PFSK-1 (cell line): ENCODE data around the gene BTBD9.

Experiments
- FOXP2 ChIP-seq: optimal IDR thresholded peaks from 2 replicates; pipeline ENCODE3; 2011; ENCODE audit warnings: borderline replicate concordance, control low read depth, inconsistent platforms; ENCODE audit not compliant: insufficient read depth; ENCODE audit errors: extremely low read length, extremely low read depth
- POLR2AphosphoS5 ChIP-seq: IDR thresholded peaks from 2 replicates; pipeline ENCODE4 v1.6.1; 2012; ENCODE audit warnings: low read depth, mild to moderate bottlenecking, control low read depth, low read length, moderate library complexity
- REST ChIP-seq, 2 experiments: IDR thresholded peaks; 2 replicates each; pipeline versions ENCODE4 v1.6.1 to v1.8.0; 2011 to 2012; ENCODE audit warnings: low read depth in 2 of 2, low read length in 2 of 2, control low read depth in 1 of 2, inconsistent platforms in 1 of 2, mild to moderate bottlenecking in 1 of 2, moderate library complexity in 1 of 2; ENCODE audit not compliant: insufficient read depth in 1 of 2
- SIN3A ChIP-seq: IDR thresholded peaks from 2 replicates; pipeline ENCODE4 v1.6.1; 2012; ENCODE audit warnings: mild to moderate bottlenecking, low read length, moderate library complexity, borderline replicate concordance; ENCODE audit not compliant: insufficient read depth
- TAF1 ChIP-seq: IDR thresholded peaks from 2 replicates; pipeline ENCODE4 v1.6.1; 2012; ENCODE audit warnings: low read length, control low read depth, borderline replicate concordance; ENCODE audit not compliant: insufficient read depth

Gene BTBD9

GRCh38 chr6:38375937-38376336 is 263.8 kb downstream of the BTBD9 start:
- TF ChIP-seq FOXP2 = no peak
- no peak for TF ChIP-seq TAF1
- TF ChIP-seq REST (IDR thresholded peaks at IDR 0.05; ENCODE audit: insufficient read depth in 1 of 2, low read depth in 2 of 2, low read length in 2 of 2) = no peak
- no peak for TF ChIP-seq SIN3A
- no peak for TF ChIP-seq POLR2AphosphoS5

- TF ChIP-seq REST (IDR thresholded peaks at IDR 0.05; ENCODE audit: insufficient read depth in 1 of 2, low read depth in 2 of 2, low read length in 2 of 2) (no peak), SIN3A (no peak), POLR2AphosphoS5 (no peak), FOXP2 (no peak), TAF1 (no peak)
Measured at GRCh38 chr6:38375341-38375740, 264.4 kb downstream of the BTBD9 start.

GRCh38 chr6:38371881-38372280 is 267.8 kb downstream of the BTBD9 start:
- TF ChIP-seq POLR2AphosphoS5 (no peak), TAF1 (no peak), FOXP2 (no peak), SIN3A (no peak), REST (IDR thresholded peaks at IDR 0.05; ENCODE audit: insufficient read depth in 1 of 2, low read depth in 2 of 2, low read length in 2 of 2) (no peak)

GRCh38 chr6:38370653-38371601 is 268.8 kb downstream of the BTBD9 start:
- no peak for TF ChIP-seq TAF1

- TF ChIP-seq POLR2AphosphoS5 (no peak), TAF1 (no peak), REST (IDR thresholded peaks at IDR 0.05; ENCODE audit: insufficient read depth in 1 of 2, low read depth in 2 of 2, low read length in 2 of 2) (no peak), SIN3A (no peak), FOXP2 (no peak)
Measured at GRCh38 chr6:38367231-38367630, 272.5 kb downstream of the BTBD9 start.
